Renal cortex interstitium (tissue), 11 donors: ENCODE data around the gene PTPN20. TPM values are rescaled to one million over a fixed set of nuclear protein-coding genes. Genes with fewer than 3 reads are reported as not detected.

Source experiments
- DNase-seq, 11 donors: peaks; one replicate each; pipeline ENCODE4 v3.0.0-alpha.2; 2013; ENCODE audit warnings: low read depth in 9 of 11, low spot score in 4 of 11; ENCODE audit errors: extremely low read depth in 1 of 11
- polyA plus RNA-seq, 3 donors: library from polyadenylated mRNA; unstranded; fragments of 120-200 nt; gene quantifications; one replicate each; pipeline ENCODE4 v1.2.1, GENCODE V29; 2013; ENCODE audit not compliant: insufficient read length in 3 of 3

PTPN20 gene
- polyA plus RNA-seq, 3 donors, result 2.4 to 6.1 (median 2.8) TPM

DNA sequence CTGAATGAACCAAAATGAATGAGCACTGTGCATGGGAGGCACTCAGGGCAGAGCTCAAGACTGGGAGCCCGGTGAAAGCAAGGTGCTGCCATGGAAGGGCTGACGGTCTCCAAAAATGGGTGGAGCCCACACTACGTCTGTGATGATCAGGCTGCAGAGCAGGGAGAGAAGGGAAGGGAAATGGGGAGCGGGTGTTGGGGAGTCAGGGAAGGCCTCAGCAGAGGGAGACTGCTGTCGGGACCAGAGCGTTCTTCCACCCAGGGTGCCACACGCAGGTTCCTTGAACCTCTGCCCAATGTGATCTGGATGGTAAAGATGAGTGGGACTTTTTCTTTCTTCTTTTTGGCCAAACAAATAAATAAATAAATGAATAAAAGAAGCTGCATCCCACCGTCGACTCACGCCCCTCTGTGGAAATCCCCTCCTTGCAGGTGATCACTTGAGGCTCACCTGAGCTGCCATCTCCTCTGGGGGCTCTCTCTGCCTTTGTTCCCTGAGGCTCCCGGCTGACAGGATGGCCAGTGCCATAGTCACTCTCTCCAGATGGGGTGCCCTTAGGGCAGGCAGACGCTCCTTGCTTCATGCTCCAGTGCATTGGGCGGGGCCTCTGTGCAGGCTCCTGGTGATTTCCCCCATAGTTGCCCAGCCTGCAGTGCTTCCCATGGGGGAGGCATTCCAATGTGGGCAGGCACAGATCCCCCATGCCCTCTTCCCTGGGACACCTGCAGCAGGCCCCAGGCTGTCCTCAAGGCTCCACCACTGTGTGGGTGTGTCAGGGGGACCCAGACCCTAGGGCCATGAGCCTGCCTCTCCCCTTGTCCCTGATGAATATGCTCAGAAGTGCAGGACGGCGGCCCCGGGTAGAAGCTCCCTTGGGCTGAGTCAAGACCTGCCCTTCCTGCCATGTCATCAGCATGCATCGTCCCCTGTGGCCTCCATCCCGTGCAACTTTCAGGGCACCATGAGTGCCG, 131.8 kb downstream of the PTPN20 start:
- DNase-seq, result no peak

- no peak for DNase-seq
These were observed 132.8 kb downstream of the PTPN20 start for GRCh38 chr10:47043928-47044538.

GRCh38 chr10:47044741-47045140, 133.5 kb downstream of the PTPN20 start:
- no peak for DNase-seq

GRCh38 chr10:47045331-47045861, 134.2 kb downstream of the PTPN20 start:
- DNase-seq, result no peak

- DNase-seq, result no peak
These were observed 135.3 kb downstream of the PTPN20 start for GRCh38 chr10:47046321-47047126.

DNA sequence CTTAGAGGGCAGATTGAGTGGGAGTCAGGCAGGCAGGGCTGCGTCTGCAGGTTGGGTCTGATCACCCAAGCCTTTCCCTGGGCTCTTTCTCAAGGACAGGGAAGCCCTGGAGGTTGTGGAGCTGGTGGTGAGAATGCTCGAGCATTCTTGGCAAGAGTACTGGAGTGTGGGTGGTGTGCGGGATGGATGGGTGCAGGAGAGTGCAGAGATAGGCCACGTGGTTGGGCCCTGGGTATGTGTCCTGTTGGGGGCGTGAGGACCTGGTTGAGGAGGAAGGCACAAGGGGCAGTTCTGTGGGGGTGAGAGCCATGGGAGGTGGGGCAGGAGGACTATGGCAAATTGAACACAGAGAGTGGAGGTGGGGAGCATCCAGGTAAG, 135.9 kb downstream of the PTPN20 start:
- no peak for DNase-seq

DNA sequence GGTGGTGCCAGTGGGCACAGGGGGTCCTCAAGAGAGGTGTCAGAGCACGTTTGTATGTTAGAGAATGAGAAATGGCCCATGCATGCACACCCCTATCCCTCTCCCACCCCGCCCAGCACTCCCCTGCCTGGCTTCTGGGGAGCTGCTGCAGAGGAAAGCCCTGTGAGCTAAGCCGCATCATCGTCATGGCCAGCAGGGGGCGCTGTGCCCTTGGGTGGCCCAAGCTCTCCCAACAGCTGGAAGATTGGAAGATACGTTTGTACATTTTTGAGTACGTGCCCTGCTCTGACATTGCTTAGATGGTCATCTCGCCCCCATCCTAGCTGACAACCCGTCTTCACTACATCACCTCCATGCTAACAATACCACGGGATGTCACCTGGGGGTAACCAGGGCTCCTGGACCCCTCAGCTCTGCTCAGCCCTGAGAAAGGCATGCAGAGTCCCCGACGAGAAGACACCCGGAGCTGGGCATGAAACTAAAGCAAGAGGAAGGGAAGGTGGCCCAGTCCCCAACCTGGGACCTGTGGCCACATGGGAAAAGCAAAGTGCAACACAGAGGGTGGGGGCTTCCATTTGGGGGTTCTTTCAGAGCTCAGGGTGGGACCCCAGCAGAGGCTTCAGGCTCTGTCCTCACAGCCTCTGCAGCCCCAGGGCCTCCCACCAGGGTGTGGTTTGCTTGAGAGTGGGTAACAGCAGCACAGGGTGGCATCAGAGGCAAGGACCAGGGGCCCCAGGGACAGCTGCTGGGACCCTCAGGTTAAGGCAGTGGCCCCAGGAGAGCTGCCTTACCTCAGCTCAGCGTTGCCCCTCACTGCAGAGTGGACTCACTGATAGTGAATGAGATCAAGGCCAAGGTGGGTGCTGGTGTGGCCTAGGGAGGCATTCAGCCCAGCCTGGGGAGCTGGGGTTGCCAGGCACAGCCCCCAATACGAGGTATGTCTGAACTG, 136.6 kb downstream of the PTPN20 start:
- DNase-seq, result peak in 8 of 11 donors; percentile 52 to 72 (median 58)

- DNase-seq, result no peak
These were observed 137.3 kb downstream of the PTPN20 start for GRCh38 chr10:47048526-47048905.

DNA sequence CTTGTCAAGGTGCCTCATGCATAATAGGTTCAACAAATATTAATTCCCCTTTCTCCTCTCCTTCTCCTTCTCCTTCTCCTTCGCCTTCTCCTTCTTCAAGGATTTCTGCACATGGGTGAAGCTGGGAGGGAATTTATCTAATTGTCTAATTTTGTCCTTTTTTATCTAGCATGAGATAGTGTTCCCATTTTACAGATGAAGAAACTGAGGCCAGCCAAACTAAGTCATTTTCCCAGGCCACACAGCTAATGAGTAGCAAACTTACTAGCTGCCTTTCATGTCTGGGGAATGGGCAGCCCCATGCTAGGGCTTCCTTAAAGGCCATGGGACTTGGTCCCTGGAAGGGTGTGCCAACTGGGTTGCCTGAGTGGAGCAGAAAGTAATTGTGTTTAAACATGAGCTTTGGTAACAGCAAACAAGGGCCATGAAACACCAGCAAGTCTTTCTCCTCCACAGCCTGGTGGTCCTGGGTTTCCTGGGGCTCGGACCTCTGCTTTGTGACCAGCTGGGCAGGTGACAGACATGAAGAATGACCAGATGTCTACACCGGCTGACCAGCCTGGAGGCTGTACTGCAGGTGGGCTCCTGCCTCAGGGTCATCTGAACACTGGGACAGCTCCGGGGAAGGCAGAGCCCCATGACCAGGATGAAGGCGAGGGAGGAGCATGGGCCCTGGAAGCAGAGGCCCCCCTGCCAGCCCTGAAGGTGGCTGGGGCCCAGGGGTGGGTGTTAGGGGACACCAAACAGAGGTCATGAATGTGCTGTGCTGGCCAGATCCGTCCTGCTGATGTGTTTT, 138.0 kb downstream of the PTPN20 start:
- DNase-seq, result no peak

DNA sequence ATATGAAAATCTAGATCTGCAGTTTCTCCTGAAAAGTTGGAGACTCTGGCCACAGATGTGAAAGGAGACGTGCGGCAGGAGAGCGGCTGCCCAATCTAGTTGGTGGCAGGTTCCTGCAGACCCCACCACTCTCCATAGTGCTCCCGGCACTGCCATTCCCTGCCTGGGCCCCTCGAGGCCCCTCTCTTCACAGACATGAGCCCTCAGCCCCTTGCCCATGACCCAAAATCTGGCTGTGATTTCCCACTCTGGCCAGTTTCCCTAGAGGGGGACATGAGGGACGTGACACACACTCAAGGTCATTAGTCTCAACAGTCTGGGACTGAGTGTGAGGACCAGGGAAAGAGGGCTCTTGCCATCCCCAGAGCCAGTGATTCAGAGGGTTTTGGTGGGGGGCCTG, 138.7 kb downstream of the PTPN20 start:
- DNase-seq, result no peak

- no peak for DNase-seq
These were observed 139.6 kb downstream of the PTPN20 start for GRCh38 chr10:47050618-47051455.

DNA sequence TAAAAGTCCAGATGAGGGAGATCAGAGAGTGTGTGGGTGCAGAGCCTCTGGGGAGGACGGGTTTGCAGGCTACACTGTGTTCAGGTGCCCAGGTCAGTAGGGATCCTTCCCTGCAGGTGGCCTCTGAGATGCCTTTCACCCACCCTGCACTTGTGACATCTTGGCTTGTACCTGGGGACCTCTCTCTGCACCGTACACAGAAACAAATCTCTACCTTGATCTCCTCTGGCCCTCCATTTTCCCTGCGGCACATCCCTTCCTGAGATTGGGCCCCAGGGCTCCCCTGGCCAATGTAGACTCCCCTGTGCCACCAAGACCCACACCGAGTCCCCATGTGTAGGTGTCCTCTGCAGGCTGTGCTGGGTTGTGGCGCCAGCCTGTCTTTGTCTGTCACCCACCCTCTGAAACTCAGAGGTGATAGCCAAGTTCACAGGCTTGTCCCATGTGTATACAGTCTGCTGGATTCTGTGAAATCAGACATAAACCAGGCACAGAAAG, 140.6 kb downstream of the PTPN20 start:
- no peak for DNase-seq
